Measurements from ENCODE around the gene BRIP1.
"Not testable (repeated sequence)": the region's sequence is repeated elsewhere in the genome, so short reads cannot be mapped to it uniquely, and the experiment has no call there.

Gene BRIP1

GRCh38 chr17:61827649-61828395 is 35.5 kb downstream of the BRIP1 start:
- DNase-seq (ENCODE audit: low read depth, low spot score), result no peak

- DNase-seq (ENCODE audit: low read depth, low spot score), result not testable (repeated sequence)
These were observed 36.5 kb downstream of the BRIP1 start for GRCh38 chr17:61826866-61827265.

- not testable (repeated sequence) for DNase-seq (ENCODE audit: low read depth, low spot score)
These were observed 37.1 kb downstream of the BRIP1 start for GRCh38 chr17:61826198-61826597.

- no peak for DNase-seq (ENCODE audit: low read depth, low spot score)
These were observed 37.7 kb downstream of the BRIP1 start for GRCh38 chr17:61825448-61826137.

GRCh38 chr17:61822326-61823285 is 40.7 kb downstream of the BRIP1 start:
- DNase-seq (ENCODE audit: low read depth, low spot score), result no peak

- DNase-seq (ENCODE audit: low read depth, low spot score), result no peak
These were observed 41.7 kb downstream of the BRIP1 start for GRCh38 chr17:61821655-61822054.

GRCh38 chr17:61819265-61819664 is 44.1 kb downstream of the BRIP1 start:
- DNase-seq (ENCODE audit: low read depth, low spot score), result not testable (repeated sequence)

GRCh38 chr17:61818225-61818624 is 45.1 kb downstream of the BRIP1 start:
- DNase-seq (ENCODE audit: low read depth, low spot score), result no peak

- DNase-seq (ENCODE audit: low read depth, low spot score), result no peak
These were observed 45.9 kb downstream of the BRIP1 start for GRCh38 chr17:61817452-61817851.

GRCh38 chr17:61816538-61816937 is 46.8 kb downstream of the BRIP1 start:
- DNase-seq (ENCODE audit: low read depth, low spot score), result no peak

GRCh38 chr17:61815863-61816503 is 47.3 kb downstream of the BRIP1 start:
- no peak for DNase-seq (ENCODE audit: low read depth, low spot score)

GRCh38 chr17:61814485-61814884 is 48.8 kb downstream of the BRIP1 start:
- DNase-seq (ENCODE audit: low read depth, low spot score), result no peak

- DNase-seq (ENCODE audit: low read depth, low spot score), result no peak
These were observed 50.1 kb downstream of the BRIP1 start for GRCh38 chr17:61813211-61813610.

- DNase-seq (ENCODE audit: low read depth, low spot score), result no peak
These were observed 50.6 kb downstream of the BRIP1 start for GRCh38 chr17:61812747-61813146.

- no peak for DNase-seq (ENCODE audit: low read depth, low spot score)
These were observed 53.4 kb downstream of the BRIP1 start for GRCh38 chr17:61809816-61810392.

- no peak for DNase-seq (ENCODE audit: low read depth, low spot score)
These were observed 54.9 kb downstream of the BRIP1 start for GRCh38 chr17:61808442-61808841.

- no peak for DNase-seq (ENCODE audit: low read depth, low spot score)
These were observed 56.4 kb downstream of the BRIP1 start for GRCh38 chr17:61806936-61807335.

GRCh38 chr17:61806081-61806828 is 57.1 kb downstream of the BRIP1 start:
- no peak for DNase-seq (ENCODE audit: low read depth, low spot score)

- no peak for DNase-seq (ENCODE audit: low read depth, low spot score)
These were observed 57.9 kb downstream of the BRIP1 start for GRCh38 chr17:61805399-61805798.

- no peak for DNase-seq (ENCODE audit: low read depth, low spot score)
These were observed 59.5 kb downstream of the BRIP1 start for GRCh38 chr17:61803796-61804195.

All from activated naive CD8-positive, alpha-beta T cell treated with anti-CD3 and anti-CD28 coated beads, Interleukin-2, amount 50 U/mL, for 16 hours (primary cell).